Stimulated activated CD4-positive, alpha-beta T cell treated with anti-CD3 and anti-CD28 coated beads, Interleukin-2, amount 100 ng/mL, for 24 hours (primary cell): ENCODE results near the gene MOB1A.
"Not testable (repeated sequence)": the region's sequence is repeated elsewhere in the genome, so short reads cannot be mapped to it uniquely, and the experiment has no call there.

Source experiments
- DNase-seq, 2 donors: peaks; one replicate each; pipeline ENCODE4 v3.0.0-alpha.2; 2020

The MOB1A gene

DNA sequence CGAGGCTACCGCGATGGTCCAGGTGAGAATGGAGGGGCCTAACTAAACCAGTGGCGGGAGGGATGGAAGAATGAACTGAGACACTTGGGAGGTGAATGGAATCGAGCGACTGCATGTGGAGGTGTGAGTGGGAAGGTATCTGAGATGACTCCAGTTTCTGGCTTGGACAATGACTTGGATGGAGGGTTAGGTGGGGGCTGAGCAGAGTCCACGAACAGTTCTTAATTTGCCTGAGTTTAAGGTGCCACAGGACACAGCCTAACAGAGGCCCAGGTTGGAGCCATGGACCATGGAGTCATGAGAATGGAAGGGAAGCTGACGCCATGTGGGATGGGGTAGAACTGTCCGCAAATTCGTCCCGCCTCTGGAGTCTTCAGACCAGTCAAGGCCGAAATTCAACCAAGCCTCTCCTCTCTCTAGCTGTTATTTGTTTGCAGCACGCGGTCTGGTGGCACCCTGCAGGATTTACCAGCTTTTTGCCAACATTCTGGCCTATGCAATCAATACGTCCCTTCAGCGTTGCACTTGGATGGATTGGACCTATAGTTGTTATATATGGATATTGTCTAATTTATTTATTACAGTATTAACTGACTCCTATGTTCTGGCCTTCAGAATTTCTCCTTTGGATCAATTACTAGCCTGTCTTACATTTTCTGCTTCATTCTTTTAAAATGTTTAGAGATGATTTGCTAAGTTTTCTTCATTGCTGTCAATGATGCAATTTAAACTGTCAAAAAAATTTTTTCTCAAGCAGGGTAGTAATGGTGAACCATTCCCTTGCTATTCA is 30.0 kb downstream of the MOB1A start:
- no peak for DNase-seq

DNA sequence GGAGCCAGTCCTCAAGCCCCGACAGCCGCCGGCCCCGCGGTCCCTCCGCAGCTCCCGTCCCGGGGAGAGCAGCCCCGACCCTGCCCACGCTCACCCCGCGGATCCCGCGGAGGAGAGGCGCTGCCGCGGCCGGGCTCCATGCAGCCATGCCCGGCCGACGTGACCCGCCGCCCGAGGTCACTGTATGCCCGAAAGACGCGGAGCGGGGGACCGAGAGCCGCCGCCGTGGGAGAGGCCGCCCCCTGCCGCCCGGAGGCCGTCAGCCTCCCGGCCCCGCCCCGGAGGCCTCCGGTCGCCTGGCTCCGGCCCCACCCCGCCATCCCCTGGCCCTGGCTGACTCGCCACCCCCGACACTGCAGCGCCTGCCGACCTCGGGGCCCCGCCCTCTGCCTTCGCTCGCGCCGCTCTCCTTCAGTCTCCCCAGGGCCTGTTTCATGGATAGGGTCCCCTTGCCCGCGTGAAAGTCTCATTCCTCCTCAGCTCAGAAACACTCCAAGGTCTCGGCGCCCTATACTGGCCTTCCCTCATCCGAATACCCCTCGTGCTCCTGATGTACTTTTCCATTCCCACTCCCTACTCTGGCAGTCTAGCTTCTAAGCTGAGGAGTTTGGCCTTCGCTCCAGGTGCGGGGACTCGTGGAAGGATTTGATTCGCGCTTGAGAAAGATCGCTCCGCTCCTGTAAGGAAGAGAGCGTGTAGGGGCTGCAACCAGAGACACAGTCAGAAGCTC is 30.8 kb downstream of the MOB1A start, which contains the start of gene BOLA3:
BOLA3 (minus strand) TSS at position 186 of the 730 bp plus-strand sequence; CDS start at position 148, 38 bp downstream.
- DNase-seq = peak; percentile 85 to 92

DNA sequence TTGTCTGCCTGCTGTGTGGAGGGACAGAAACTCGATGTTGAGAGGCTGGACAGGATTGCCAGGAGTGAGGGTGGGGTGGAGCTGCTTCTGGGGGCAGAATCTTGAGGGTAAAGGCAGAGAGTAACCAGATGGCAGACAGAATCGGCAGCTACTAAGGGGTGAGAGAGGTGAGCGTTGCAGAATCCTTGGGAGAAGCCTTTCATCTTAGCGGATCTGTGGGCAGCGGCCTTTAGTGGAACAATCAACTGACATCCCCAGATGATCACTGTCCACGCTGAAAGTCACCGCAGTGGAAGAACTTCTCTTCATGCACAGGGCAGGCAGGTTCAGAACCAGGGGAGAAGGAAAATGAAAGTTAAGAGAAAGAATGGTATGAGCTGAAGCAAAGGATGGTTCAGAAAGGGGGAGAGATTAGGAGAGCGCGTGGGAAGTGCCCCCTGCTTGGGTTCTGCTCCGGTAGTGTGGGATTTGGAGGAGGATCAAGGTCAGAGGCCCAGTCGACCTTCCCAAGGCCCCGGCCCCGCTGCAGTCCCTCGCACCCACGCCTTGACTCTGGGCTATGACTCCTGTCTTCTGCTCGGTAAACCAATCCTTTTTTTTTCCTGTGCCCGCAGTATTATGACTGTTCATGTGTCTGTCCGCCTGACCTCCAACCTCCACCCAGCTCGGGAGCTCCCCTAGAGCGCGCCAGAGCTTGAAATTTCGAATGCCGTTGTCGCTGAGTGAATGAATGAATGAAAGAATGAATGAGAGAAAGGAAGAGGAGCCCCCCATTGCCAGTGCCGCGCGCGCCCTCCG is 31.6 kb downstream of the MOB1A start:
- DNase-seq = no peak

DNA sequence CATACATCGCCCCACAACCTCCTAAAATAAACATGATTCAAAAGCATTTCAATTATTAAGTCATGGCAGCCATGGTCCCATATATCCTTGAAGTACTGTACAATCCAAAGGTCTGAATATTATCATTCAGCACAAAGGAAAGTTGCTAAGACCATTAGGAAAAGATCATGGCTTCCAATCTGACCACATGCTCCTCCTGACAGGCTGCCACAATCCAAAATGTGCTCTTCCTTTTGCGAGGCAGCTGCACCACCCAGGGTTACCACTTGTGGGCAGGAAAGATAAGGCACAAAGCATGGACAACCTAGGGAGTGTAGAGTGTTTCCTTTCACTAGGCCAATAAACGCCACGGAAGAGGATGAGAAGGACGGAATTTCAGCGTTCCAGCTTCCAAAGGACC is 36.3 kb downstream of the MOB1A start:
- no peak for DNase-seq

DNA sequence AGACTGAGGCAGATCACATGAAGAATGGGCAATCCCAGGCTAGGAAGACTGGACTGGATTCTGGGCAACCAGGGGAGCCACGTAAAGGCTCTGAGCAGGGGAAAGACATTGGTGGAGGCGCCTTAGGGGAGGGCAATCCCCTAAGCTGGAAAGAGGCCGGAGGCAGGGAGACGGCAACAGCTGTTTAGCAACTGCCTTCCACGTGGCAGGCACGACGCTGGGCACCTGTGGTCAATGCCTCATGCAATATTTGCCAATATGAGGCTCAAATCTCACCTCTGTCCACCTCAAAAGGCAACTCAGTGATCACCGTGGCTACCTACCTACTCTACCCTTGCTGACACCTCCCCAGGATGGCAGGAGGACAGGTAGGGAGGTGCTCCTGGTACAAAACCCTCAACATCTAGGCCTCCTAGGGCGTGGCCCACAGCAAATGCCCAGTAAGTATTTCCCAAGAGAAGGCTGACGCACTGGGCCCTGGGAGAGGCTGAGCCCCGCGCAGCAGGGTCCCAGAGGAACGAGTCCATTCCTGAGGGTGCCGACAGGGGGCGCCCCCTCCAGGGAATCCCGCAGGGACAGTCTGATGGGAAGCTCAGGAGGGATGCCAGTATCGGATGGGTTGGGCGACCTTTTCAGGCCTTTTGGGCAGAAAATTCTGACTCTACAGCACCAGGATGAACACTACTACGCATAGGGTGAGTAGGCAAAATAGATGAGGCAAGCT is 39.9 kb downstream of the MOB1A start:
- peak in 1 of 2 donors; percentile 9 for DNase-seq

DNA sequence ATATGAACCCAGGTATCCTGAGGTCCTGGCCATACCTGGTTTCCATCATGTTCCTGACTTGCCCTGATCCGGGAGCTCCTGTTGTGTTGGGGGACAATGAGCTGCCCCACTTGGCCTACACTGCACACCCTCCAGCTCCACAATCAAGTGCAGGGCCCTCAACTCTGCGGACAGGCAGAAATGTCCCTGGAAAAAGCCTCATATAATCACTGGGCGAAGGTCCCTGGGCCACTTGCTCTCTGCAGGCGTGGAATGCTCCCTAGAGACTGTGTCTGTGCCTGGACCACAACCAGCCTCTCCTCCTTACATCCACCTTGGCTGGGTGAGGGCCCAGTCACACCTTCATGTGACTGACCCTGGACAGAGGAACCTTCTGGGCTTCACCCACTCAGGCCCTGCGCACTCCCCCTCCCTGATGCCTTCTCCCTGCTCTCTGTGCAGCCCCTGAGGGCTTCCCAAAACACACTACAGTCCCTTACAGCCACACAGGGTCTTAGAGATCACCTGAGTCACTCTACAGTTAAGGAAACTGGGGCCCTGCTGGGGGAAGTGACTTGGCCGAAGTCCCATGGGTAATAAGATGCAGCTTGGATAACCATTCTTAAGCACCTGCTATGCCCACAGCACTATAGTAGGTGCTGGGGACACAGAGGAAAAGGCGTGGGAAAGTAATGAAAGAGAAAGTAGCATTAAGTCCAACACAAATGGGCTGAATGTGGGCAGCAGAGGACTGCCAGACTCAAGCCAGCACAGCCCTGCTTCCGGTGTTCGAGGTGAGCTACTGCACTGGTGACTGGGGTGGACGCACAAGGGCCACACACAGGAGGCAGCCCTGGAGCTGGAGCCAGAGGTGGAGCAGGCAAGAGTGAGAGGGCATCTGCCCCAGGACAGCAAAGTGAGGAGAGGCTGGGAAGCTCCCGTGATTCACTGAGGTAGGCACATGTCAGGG is 40.8 kb downstream of the MOB1A start:
- DNase-seq = peak in 1 of 2 donors; percentile 0

DNA sequence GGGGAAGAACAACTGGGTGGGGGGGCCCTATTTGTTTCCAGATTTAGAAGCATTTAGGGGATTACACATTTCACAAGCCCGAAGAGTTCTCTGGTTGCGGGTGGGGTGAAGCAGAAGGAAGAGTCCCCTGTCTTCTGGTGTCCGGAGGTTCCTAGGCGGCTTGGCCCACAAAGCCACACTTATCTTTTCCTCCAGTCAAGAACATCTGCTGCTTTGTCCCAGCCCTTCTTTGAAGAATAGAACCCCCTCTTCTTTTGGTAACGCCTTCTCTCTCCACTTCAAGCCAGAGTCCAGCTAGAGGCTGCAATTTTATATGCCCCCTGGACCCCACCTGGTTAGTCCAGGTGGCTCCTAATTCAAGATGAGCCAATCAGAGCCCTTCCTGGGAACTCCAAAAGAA is 46.8 kb downstream of the MOB1A start:
- no peak for DNase-seq

DNA sequence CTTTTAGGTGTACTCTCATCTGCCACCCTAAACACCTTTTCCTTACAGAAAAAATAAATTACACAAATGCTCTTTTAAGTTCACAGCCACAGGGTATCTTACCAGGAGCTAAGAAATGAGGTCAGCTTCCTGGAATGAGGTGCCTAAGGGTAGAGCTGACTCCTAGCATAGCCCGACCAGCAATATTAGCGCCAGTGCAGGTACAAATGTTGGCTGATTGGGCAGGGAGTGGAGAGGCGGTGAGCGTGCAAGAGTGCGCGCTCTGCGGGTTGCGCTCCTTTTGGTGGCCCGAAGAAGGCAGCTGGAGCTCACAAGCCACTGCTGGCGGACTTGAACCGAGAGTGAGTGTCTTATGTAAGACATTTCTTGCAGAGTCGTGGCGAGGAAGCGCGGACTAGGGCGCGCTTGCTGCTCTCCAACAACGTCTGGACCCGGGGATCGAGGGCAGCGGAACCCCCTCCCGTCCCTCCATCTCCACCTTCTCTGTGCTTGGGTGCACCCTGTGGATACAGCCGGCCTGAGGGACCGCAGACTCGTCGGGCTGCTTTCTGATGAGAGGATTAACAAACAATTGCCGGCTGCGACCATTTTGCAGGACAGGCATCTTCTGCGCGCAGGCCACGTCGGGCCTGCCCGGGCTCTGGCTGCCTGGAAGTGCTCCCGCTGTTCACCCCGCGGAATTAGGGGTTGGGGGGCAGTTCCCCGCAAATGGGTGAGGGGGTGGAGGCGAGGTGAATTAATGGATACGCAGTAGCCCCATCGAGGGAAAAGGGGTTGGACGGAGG is 48.3 kb downstream of the MOB1A start:
- no peak for DNase-seq

DNA sequence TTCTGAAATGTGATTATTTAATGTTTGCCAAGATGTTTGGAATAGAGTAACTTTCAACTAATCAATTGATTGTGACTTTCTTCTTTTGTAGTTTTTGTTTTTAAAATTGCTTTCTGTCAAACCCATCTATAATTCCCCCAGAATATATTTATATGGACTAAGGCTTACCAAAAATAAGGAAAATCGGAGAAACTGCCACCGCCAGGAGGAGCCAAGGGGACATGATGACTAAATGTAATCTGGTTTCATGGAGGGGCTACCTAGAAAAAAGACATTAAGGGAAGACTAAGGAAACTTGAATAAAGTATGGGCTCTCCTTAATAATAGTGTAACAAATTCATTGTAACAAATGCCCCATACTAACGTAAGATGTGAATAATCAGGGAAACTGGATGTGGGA is 50.5 kb downstream of the MOB1A start:
- DNase-seq = no peak

DNA sequence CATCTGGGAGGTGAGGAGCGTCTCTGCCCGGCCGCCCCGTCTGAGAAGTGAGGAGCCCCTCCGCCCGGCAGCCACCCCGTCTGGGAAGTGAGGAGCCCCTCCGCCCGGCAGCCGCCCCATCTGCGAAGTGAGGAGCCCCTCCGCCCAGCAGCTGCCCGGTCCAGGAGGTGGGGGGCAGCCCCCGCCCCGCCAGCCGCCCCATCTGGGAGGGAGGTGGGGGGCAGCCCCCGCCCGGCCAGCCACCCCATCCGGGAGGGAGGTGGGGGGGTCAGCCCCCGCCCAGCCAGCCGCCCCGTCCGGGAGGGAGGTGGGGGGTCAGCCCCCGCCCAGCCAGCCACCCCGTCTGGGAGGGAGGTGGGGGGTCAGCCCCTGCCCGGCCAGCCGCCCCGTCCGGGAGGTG is 54.7 kb downstream of the MOB1A start:
- not testable (repeated sequence) for DNase-seq

DNA sequence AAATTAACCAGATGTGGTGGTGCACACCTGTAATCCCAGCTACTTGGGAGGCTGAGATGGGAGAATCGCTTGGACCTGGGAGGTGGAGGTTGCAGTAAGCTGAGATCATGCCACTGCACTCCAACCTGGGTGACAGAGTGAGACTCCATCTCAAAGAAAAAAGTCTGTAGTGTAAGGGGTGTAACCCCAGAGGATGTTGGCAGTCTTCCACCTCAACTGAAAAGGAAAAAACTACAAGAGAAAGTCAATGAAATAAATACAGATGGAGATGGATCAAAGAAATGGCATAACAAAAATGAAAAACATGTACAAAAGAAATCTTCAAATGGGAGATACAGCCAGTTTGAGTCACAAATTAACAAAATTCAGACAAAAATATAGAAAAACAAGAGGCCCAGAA is 56.8 kb downstream of the MOB1A start:
- not testable (repeated sequence) for DNase-seq

DNA sequence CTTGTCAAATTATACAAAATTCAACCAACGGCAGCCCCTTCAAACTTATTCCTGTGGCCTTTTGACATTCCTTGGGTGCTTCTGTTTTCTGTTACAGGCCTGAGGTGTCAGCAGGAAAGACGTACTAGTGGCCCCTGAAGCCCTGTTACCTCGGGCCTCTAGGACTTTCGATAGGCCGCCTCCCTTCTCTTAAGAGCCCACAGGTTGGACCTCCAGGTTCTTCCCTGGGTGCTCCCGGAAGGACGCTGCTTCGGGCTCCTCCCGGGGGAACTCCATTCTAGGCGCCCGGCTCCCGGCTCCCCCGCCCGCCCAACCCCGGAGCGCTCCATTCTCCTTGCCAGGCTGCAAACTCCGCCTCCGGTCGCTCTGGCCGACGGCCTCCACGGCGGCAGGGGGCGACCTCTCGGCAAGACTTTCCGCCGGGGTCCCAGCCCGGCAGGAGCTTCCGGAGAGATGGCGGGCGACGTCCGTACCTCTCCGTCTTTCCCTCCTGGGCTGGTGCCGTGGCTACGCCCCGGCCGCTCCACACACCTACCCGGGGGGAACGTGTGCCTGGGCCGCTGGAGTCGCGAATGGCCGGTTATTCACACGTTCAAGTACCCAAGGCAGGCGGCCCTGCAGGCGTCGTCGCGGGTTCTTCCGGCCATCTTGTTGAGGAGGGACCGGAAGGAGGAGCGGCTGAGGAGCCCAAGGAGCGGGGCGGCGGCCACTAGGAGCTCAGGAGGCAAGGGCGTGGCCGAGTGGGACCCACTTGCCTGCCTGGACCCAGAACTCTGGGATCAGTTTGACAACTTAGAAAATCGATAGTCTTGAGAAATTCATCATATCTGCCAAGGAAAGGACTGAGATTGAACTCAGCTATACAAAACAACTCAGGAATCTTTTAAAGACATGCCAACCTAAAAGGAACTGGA is 58.5 kb downstream of the MOB1A start:
- DNase-seq = peak; percentile 88

DNA sequence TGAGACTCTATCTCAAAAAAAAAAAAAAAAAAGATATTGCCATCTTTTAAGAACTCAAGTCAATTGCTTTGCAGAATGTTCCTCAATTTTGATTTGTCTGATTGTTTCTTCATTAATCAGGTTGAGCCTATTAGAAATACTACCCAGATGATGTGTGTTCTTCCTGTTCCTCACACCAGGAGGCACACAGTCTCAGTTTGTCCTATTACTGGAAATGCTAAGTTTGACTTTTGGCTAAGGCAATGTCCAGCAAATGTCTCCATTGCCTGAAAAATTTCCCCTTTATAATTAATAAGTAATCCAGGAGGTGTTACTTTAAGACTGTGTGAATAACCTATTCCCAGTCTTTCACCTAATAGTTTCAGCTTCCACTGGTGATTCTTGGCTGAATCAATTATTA is 59.3 kb downstream of the MOB1A start:
- no peak for DNase-seq

DNA sequence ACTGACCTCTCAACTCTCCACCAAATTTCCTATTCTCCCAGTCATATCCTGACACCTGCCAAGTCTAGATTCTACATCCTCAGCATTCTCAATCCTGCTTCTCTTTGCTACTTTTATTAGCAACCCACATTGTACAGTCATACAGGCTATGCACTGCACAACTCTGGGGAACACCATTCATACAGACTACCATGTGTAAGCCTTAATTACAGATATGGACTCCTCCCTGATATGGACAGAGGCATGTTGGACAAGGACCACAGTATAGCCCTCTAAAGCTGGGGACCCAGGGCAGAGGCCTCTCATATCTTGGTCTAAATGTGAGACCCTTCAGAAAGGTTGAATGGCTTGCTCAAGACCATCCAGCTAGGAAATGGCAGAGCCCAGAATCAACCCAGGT is 67.3 kb downstream of the MOB1A start:
- DNase-seq = no peak

DNA sequence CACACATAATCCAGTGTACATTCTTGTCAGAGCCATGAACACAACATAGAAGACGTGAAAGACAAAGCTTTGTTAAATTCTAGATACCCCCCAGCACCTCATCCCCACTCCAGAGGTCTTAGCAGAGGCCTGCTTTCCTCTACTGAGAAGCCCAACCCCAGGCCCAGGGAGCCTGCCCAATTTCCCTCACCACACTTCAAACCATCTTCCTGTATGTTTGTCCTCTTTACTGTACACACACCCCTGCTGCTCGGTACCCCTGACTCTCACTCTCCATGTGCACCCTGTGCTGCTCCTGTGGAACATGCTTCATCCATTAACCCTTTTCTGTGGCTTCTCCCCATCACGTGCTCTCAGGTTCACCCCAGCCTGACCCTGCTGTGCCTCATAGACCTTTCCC is 68.1 kb downstream of the MOB1A start:
- no peak for DNase-seq

DNA sequence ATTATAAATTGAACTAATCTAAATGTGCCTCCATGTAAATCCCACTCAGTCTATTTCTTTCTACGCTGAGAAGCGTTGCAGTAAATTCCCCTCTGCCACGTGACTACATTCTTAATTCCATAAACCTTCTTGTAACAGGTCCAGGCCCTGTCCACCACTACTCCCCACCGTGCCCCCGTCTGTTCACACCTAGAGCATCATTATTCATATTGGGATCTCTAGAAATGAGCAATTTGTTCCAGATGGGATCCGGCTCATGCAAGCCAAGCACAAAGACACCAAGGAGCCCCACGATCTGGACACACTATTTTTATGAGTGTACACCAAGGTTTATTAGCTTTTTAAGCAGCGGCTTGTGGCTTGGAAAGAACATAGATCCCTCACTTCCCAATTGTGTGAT is 69.1 kb downstream of the MOB1A start:
- no peak for DNase-seq

DNA sequence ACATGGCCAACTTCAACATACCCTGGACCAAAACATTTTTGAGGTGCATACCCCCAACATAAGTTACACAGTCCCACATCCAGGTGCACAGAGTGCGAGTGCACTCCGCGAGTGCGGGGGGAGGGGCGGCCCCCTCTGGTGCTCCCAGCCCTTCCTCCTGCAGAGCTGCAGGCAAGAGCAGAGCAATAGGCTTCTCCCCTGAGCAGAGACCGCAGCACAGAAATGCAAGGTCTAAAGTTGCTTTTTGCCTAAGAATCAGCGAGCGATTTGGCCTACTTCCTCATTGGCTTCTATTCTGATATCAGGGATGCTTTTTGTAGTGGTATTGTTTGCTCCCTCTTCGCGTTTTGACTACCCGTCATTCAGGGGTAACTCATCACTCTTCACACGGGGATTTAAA is 71.6 kb downstream of the MOB1A start:
- DNase-seq = no peak

DNA sequence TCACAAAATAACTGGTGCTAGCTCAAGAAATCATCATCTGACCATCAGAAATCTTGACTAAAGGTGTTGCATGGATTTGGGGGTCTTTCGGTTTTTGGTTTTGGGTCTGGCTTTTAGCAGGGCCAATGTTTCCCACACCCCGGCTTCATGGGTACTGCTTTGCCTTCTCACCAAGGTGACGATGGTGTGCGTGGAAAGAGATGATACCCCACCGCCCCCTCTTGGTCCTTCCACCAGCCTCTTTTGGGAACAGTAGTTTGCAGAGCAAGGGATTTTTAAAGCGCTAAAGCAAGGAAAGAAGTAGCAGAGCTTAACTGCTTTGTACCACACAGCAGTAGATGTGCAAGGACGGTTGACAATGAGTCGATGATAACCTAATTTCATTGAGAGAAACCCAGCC is 73.3 kb downstream of the MOB1A start:
- DNase-seq = no peak

DNA sequence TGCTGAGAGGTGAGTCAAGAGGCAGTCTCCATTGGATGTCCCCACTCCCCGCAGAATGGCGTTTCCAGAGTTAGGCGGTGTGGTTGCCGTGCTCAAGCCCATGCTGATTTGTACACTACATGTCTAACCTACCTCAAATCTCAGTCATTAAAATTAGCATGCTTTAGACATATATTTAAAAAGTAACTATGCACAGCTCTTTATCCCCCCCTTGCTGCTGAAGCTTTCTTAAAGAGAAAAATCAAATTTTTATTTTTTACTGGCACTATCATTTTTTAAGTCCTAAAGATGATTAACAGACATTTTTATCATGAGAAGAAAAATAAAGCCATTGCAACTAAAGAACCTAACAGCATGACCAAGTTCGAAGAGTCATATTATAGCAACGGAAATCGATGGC is 73.8 kb downstream of the MOB1A start:
- DNase-seq = no peak

DNA sequence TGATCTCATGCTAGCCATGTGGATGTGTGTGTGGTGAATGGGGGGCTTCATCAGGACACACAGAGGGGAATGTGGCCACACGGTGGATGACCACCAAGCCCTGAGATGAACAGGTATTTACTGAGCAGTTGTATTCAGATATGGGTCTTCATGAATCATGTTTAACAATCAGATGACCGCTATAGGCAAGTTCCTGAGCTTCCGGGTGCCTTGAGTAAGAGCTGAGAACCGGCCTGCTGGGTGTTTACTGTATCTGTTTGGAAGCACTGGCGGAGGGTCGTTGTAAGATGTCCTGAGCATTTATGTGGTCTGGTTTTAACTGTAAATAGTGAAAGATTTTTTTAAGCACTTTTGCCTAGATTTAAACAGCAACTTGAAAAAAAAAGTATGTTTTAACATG is 74.9 kb downstream of the MOB1A start:
- DNase-seq = no peak
